ENCODE data around the gene IPMK. TPM values are rescaled to one million over a fixed set of nuclear protein-coding genes. Genes with fewer than 3 reads are reported as not detected.
"Not testable (repeated sequence)": the region's sequence is repeated elsewhere in the genome, so short reads cannot be mapped to it uniquely, and the experiment has no call there.

IPMK gene
- total RNA-seq, 2 donors from 2014 or later: 3.1 to 4.6 TPM

DNA sequence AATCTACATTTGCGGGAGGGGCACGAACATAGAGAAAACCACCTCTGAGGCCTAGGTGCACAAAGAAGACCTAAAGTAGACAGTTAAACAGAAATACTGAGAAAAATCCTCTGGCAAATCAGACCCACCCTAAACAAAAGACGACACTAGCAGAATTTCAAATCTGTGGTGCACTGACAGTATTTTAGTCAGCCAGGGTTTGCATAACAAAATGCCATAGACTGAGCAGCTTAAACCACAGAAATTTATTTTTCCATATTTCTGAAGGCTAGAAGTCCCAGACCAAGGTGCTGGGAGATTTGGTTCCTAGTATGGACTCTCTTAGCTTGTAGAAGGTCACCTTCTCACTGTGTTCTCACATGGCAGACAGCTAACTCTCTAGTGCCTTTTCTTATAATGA lies 26.3 kb downstream of the IPMK start:
- H3K27me3 ChIP-seq: no peaks in the 10 kb centered on the region
- DNase-seq (no peak), ATAC-seq (no peak)
- H3K4me1 ChIP-seq: peaks cover 18% of the 10 kb centered on the region
- no peak overlapping the region for H3K27ac ChIP-seq
- WGBS, 2 donors: 61 to 73% methylated on average over 3 of the region's 3 CpGs
- no peak for TF ChIP-seq POLR2A (IDR thresholded peaks at IDR 0.05)
- TF ChIP-seq, protein P1, sequence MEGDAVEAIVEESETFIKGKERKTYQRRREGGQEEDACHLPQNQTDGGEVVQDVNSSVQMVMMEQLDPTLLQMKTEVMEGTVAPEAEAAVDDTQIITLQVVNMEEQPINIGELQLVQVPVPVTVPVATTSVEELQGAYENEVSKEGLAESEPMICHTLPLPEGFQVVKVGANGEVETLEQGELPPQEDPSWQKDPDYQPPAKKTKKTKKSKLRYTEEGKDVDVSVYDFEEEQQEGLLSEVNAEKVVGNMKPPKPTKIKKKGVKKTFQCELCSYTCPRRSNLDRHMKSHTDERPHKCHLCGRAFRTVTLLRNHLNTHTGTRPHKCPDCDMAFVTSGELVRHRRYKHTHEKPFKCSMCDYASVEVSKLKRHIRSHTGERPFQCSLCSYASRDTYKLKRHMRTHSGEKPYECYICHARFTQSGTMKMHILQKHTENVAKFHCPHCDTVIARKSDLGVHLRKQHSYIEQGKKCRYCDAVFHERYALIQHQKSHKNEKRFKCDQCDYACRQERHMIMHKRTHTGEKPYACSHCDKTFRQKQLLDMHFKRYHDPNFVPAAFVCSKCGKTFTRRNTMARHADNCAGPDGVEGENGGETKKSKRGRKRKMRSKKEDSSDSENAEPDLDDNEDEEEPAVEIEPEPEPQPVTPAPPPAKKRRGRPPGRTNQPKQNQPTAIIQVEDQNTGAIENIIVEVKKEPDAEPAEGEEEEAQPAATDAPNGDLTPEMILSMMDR (IDR thresholded peaks at IDR 0.05): no peak
- intact Hi-C loops (cut with DNase I): no loop called here
- H3K9me3 ChIP-seq: no peaks in the 10 kb centered on the region
- no peaks in the 10 kb centered on the region for H3K36me3 ChIP-seq (replicated peaks in 1 of 2; ENCODE audit: insufficient read depth in 1 of 2, low read depth in 2 of 2)
- no peak overlapping the region for H3K4me3 ChIP-seq

DNA sequence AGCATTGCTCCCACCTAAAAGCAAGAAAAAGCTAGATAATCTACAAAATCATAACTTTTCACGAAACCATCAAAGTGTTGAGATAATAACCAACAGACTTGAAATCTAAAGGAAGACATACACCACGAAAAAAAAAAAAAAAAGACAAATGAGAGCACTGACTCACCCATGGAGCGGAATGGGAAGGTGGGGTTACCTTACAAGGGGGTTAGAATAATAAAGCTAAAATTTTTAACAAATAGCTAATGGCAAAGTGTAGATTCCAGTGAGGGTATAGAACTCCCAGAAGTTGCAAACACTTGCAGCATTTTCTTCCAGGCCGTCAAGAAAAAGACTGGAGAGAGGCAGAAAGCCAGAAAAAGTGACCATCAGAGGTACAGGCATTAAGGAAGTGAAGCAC lies 27.2 kb downstream of the IPMK start:
- no peaks in the 10 kb centered on the region for H3K9me3 ChIP-seq
- ATAC-seq (no peak), DNase-seq (no peak)
- no peaks in the 10 kb centered on the region for H3K36me3 ChIP-seq (replicated peaks in 1 of 2; ENCODE audit: insufficient read depth in 1 of 2, low read depth in 2 of 2)
- no peak overlapping the region for H3K4me3 ChIP-seq
- no peak overlapping the region for H3K27ac ChIP-seq
- H3K27me3 ChIP-seq: no peaks in the 10 kb centered on the region
- no peak for TF ChIP-seq POLR2A (IDR thresholded peaks at IDR 0.05)
- TF ChIP-seq, protein P1 (IDR thresholded peaks at IDR 0.05): no peak
- WGBS, 2 donors: 84% methylated on average over 4 of the region's 4 CpGs
- peaks cover 18% of the 10 kb centered on the region for H3K4me1 ChIP-seq
- intact Hi-C loops (cut with DNase I): no loop called here

GRCh38 chr10:58239561-58240169 lies 28.0 kb downstream of the IPMK start:
- H3K36me3 ChIP-seq (replicated peaks in 1 of 2; ENCODE audit: insufficient read depth in 1 of 2, low read depth in 2 of 2): no peaks in the 10 kb centered on the region
- H3K27ac ChIP-seq: no peak overlapping the region
- no peak overlapping the region for H3K4me3 ChIP-seq
- H3K27me3 ChIP-seq: no peaks in the 10 kb centered on the region
- ATAC-seq (no peak), DNase-seq (no peak)
- H3K4me1 ChIP-seq: peaks cover 18% of the 10 kb centered on the region
- H3K9me3 ChIP-seq: no peaks in the 10 kb centered on the region
- intact Hi-C loops (cut with DNase I): no loop called here
- TF ChIP-seq, protein P1 (IDR thresholded peaks at IDR 0.05): no peak
- 68 to 70% methylated on average over 5 of the region's 5 CpGs for WGBS, 2 donors

- Histone ChIP-seq H3K27ac (no peak overlapping the region), H3K4me3 (no peak overlapping the region), H3K4me1 (peaks cover 18% of the 10 kb centered on the region), H3K36me3 (replicated peaks in 1 of 2; ENCODE audit: insufficient read depth in 1 of 2, low read depth in 2 of 2) (no peaks in the 10 kb centered on the region), H3K27me3 (no peaks in the 10 kb centered on the region), H3K9me3 (no peaks in the 10 kb centered on the region)
- ATAC-seq (no peak), DNase-seq (no peak)
- TF ChIP-seq POLR2A (IDR thresholded peaks at IDR 0.05): no peak
- TF ChIP-seq, protein P1 (IDR thresholded peaks at IDR 0.05): no peak
- WGBS, 2 donors: 87% methylated on average over 3 of the region's 3 CpGs
- intact Hi-C loops (cut with DNase I): no loop called here
Observed at GRCh38 chr10:58237014-58237834, 30.5 kb downstream of the IPMK start.

GRCh38 chr10:58229856-58230255 lies 37.8 kb downstream of the IPMK start:
- ATAC-seq; H3K27ac ChIP-seq; intact Hi-C loops (cut with DNase I); H3K4me3 ChIP-seq; DNase-seq; H3K36me3 ChIP-seq (replicated peaks in 1 of 2; ENCODE audit: insufficient read depth in 1 of 2, low read depth in 2 of 2); H3K4me1 ChIP-seq; H3K27me3 ChIP-seq; H3K9me3 ChIP-seq: not testable (repeated sequence)
- WGBS, 2 donors: 85 to 96% methylated on average over 7 of the region's 7 CpGs

Measured in body of pancreas (tissue), 4 donors.